Testis (tissue), 2 donors: Measurements from ENCODE around the gene LRRFIP1.

Experiments
- POLR2A ChIP-seq: fragments of 450-650 bp; IDR thresholded peaks from one replicate; pipeline ENCODE4 v1.6.1; 2017; ENCODE audit warnings: antibody characterized with exemption, mild to moderate bottlenecking, moderate library complexity
- TF ChIP-seq, protein P1 (sequence below), 3 experiments: fragments of 450-650 bp in 2 of 3; fragments of 200-600 bp in 1 of 3; sonication (generic) in 1 of 3; IDR thresholded peaks; one replicate each; pipeline ENCODE4 v1.5.1; 2016 to 2019; ENCODE audit warnings: antibody characterized with exemption in 3 of 3, mild to moderate bottlenecking in 2 of 3, moderate library complexity in 1 of 3

DNA sequence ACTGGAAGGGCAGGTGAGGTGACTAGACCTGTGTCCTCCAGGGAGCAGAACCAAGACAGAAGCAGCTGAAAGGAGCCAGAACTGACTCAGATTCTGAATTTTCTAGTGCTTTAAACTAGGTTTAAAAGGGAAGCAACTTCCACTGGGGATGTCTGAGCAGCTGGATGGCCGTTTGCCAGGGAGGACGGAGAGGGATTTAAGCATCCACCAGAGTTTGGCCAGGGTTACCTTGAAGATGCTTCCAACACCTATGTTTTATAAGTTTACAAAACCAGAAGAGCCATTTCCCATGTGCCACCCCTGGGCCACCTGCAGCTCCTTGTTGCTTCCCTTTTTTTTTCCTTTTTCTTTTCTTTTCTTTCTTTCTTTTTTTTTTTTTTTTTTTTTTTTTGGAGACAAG is 122.6 kb downstream of the LRRFIP1 start:
- TF ChIP-seq, protein P1, sequence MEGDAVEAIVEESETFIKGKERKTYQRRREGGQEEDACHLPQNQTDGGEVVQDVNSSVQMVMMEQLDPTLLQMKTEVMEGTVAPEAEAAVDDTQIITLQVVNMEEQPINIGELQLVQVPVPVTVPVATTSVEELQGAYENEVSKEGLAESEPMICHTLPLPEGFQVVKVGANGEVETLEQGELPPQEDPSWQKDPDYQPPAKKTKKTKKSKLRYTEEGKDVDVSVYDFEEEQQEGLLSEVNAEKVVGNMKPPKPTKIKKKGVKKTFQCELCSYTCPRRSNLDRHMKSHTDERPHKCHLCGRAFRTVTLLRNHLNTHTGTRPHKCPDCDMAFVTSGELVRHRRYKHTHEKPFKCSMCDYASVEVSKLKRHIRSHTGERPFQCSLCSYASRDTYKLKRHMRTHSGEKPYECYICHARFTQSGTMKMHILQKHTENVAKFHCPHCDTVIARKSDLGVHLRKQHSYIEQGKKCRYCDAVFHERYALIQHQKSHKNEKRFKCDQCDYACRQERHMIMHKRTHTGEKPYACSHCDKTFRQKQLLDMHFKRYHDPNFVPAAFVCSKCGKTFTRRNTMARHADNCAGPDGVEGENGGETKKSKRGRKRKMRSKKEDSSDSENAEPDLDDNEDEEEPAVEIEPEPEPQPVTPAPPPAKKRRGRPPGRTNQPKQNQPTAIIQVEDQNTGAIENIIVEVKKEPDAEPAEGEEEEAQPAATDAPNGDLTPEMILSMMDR (IDR thresholded peaks at IDR 0.05): no peak
- no peak for TF ChIP-seq POLR2A
